ENCODE data around the gene NLRC4.
"Not testable (repeated sequence)": the region's sequence is repeated elsewhere in the genome, so short reads cannot be mapped to it uniquely, and the experiment has no call there.

The NLRC4 gene, protein sequence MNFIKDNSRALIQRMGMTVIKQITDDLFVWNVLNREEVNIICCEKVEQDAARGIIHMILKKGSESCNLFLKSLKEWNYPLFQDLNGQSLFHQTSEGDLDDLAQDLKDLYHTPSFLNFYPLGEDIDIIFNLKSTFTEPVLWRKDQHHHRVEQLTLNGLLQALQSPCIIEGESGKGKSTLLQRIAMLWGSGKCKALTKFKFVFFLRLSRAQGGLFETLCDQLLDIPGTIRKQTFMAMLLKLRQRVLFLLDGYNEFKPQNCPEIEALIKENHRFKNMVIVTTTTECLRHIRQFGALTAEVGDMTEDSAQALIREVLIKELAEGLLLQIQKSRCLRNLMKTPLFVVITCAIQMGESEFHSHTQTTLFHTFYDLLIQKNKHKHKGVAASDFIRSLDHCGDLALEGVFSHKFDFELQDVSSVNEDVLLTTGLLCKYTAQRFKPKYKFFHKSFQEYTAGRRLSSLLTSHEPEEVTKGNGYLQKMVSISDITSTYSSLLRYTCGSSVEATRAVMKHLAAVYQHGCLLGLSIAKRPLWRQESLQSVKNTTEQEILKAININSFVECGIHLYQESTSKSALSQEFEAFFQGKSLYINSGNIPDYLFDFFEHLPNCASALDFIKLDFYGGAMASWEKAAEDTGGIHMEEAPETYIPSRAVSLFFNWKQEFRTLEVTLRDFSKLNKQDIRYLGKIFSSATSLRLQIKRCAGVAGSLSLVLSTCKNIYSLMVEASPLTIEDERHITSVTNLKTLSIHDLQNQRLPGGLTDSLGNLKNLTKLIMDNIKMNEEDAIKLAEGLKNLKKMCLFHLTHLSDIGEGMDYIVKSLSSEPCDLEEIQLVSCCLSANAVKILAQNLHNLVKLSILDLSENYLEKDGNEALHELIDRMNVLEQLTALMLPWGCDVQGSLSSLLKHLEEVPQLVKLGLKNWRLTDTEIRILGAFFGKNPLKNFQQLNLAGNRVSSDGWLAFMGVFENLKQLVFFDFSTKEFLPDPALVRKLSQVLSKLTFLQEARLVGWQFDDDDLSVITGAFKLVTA

DNA sequence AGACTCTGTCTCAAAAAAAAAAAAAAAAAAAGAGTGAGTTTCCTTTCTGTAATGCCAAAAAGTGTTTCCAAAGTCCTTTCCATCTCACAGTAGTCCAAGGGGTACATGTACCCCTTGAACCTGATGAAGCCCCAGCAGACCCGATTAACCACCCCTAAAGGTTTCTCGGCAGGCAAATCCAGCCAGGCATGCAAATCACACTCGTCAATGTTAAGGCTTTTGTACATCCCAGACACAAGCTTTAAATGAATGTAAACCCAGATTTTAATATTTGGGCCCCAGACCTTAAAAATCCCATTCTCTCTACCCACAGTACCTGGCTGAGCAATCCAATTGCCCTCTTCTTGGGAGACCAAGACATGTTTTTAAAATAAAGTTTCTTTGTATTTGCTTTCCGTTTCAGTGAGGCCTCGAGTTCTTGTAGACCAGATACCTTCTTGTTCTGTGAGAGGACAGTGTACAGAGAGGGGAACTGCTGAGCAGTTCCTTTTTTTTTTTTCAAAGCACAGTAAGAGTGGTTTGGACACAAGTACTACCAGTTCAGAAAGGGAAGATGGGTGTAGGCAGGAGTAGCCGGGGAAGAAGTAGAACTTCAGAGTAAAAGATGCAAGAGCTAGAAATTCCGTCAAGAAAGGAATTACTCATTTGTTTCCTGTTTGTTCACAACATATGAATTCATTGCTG is at the start of gene NLRC4:
TSS of gene NLRC4 (minus strand) at position 465 of the 684 bp plus-strand sequence. CDS start 8,111 bp downstream, outside the sequence.
- H3K27me3 Mint-ChIP-seq = no peaks in the 10 kb centered on the region
- ATAC-seq (ENCODE audit: low read depth) = peak; percentile 98
- peaks cover 17% of the 10 kb centered on the region for H3K4me1 Mint-ChIP-seq
- H3K36me3 Mint-ChIP-seq = no peaks in the 10 kb centered on the region
- peak within 1 kb of the TSS; percentile 85 for H3K4me3 Mint-ChIP-seq
- DNase-seq (ENCODE audit: low spot score in 2 of 2) = peak in 1 of 2 donors; percentile 26
- H3K27ac Mint-ChIP-seq = peak within 1 kb of the TSS; percentile 86
- no peaks in the 10 kb centered on the region for H3K9me3 Mint-ChIP-seq

DNA sequence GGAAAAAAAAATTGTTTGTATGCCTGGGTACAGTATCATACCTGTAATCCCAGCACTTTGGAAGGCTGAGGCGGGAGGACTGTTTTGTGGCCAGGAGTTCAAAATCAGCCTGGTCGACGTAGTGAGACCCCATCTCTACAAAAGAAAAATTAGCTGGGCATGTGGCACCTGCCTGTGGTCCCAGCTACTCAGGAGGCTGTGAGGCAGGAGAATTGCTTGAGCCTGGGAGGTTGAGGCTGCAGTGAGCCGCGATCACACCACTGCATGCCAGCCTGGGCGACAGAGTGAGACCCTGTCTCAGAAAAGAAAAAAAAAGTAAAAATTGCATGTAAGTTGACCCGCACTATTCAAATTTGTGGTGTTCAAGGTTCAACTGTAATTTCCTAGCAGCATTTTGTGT is 45.9 kb upstream of the NLRC4 start:
- H3K27ac Mint-ChIP-seq = no peak overlapping the region
- no peaks in the 10 kb centered on the region for H3K9me3 Mint-ChIP-seq
- H3K36me3 Mint-ChIP-seq = peaks cover 6% of the 10 kb centered on the region
- no peaks in the 10 kb centered on the region for H3K27me3 Mint-ChIP-seq
- H3K4me3 Mint-ChIP-seq = no peak overlapping the region
- DNase-seq (ENCODE audit: low spot score in 2 of 2) (no peak), ATAC-seq (ENCODE audit: low read depth) (no peak)
- no peaks in the 10 kb centered on the region for H3K4me1 Mint-ChIP-seq

DNA sequence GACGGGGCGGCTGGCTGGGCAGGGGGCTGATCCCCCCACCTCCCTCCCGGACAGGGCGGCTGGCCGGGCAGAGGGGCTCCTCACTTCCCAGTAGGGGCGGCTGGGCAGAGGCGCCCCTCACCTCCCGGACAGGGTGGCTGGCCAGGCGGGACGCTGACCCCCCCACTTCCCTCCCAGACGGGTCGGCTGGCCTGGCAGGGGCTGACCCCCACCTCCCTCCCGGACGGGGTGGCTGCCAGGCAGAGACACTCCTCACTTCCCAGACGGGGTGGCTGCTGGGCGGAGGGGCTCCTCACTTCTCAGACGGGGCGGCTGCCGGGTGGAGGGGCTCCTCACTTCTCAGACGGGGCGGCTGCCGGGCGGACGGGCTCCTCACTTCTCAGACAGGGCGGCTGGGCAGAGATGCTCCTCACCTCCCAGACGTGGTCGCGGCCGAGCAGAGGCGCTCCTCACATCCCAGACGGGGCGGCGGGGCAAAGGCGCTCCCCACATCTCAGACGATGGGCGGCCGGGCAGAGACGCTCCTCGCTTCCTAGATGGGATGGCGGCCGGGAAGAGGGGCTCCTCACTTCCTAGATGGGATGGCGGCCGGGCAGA is 29.4 kb upstream of the NLRC4 start:
- peaks cover 15% of the 10 kb centered on the region for H3K36me3 Mint-ChIP-seq
- H3K4me1 Mint-ChIP-seq; H3K27ac Mint-ChIP-seq; H3K9me3 Mint-ChIP-seq; ATAC-seq (ENCODE audit: low read depth); DNase-seq (ENCODE audit: low spot score in 2 of 2); H3K4me3 Mint-ChIP-seq; H3K27me3 Mint-ChIP-seq: not testable (repeated sequence)

DNA sequence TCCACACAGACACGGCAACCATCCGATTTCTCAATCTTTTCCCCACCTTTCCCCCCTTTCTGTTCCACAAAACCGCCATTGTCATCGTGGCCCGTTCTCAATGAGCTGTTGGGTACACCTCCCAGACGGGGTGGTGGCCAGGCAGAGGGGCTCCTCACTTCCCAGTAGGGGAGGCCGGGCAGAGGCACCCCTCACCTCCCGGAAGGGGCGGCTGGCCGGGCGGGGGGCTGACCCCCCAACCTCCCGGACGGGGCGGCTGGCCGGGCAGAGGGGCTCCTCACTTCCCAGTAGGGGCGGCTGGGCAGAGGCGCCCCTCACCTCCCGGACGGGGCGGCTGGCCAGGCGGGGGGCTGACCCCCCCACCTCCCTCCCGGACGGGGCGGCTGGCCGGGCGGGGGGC is 28.8 kb upstream of the NLRC4 start:
- DNase-seq (ENCODE audit: low spot score in 2 of 2); ATAC-seq (ENCODE audit: low read depth); H3K27ac Mint-ChIP-seq; H3K4me3 Mint-ChIP-seq; H3K9me3 Mint-ChIP-seq; H3K27me3 Mint-ChIP-seq; H3K4me1 Mint-ChIP-seq: not testable (repeated sequence)
- H3K36me3 Mint-ChIP-seq = peaks cover 15% of the 10 kb centered on the region

DNA sequence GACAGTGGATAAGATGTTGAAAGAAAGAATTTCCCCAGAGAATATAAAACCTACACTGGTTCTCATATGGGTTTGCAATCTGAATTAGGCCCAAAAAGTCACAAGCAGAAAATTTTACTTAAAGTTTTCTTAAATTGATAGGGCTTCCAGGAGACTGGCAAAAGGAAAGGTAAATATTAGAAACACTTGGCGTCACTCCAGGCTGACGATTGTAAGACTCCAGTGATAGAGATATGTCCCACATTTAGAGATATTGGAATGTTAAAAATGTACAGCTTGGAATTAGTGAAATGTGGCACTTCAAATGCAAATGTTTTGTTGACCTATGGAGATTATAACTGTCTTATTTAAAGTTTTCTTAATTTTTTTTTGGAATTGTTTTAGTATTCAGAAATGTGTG is 27.1 kb upstream of the NLRC4 start:
- H3K27ac Mint-ChIP-seq = no peak overlapping the region
- DNase-seq (ENCODE audit: low spot score in 2 of 2) (no peak), ATAC-seq (ENCODE audit: low read depth) (no peak)
- no peaks in the 10 kb centered on the region for H3K9me3 Mint-ChIP-seq
- H3K27me3 Mint-ChIP-seq = no peaks in the 10 kb centered on the region
- peaks cover 14% of the 10 kb centered on the region for H3K36me3 Mint-ChIP-seq
- H3K4me3 Mint-ChIP-seq = no peak overlapping the region
- peaks cover 5% of the 10 kb centered on the region for H3K4me1 Mint-ChIP-seq

DNA sequence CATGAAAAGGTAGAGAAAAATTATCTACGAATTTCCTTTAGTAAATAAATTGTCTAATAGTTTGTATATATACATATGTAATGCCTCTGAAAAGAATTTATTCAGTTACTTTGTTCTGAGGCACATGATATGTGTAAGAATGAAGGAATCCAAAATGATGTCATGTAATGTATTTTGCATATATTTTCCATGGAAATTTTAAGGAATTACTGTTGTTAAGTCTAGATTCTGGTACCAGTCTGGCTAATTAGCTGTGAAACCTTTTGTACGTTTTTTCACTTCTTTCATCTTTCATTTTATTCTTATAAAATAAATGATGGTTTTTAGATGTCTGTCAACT is 25.3 kb upstream of the NLRC4 start:
- peaks cover 12% of the 10 kb centered on the region for H3K36me3 Mint-ChIP-seq

DNA sequence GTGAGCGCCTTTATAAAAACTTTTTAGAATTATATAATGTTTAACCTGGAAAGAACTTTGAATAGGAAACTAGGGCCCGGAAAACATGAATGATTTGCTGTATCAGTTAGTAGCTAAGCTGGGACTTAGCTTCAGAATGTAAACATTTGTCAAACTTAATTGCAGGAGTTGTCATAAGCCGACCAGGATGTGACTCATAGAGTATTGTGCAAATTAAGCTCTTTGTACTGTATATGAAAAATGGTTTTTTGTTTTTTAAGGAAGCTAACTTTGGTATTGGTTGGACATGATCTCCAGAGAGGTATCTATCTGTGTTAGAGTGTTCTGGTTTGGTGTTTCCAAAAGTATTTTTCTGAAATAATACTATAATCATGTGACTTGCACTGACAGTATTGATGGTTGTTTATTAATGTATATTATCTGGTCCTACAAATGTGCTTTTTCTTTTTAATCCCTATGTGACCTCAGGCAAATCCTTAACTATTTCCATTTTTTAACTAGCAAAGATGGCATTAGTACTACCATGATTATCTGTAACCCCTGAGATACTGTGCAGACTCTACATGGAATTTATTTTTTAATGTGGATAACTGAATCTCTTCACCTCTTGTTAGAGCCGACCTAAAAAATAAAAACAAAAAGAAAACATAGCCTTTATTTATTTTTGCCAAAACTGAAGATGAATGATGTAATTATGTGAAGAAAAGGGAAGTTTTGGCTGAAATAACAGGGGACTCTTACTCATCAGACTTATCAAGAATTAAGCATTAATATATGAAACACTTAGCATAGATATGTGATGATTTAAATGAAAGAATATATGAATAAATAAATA is 24.7 kb upstream of the NLRC4 start:
- H3K9me3 Mint-ChIP-seq = no peaks in the 10 kb centered on the region
- DNase-seq (ENCODE audit: low spot score in 2 of 2) = no peak
- peak overlapping the region; percentile 75 for H3K27ac Mint-ChIP-seq
- H3K27me3 Mint-ChIP-seq = no peaks in the 10 kb centered on the region
- H3K4me1 Mint-ChIP-seq = peaks cover 14% of the 10 kb centered on the region
- H3K4me3 Mint-ChIP-seq = no peak overlapping the region
- H3K36me3 Mint-ChIP-seq = peaks cover 16% of the 10 kb centered on the region
- ATAC-seq (ENCODE audit: low read depth) = no peak

More for the DNA sequence above, 25.3 kb upstream of the NLRC4 start:
- no peaks in the 10 kb centered on the region for H3K9me3 Mint-ChIP-seq
- peak overlapping the region; percentile 75 for H3K27ac Mint-ChIP-seq
- H3K4me1 Mint-ChIP-seq = peaks cover 9% of the 10 kb centered on the region
- H3K4me3 Mint-ChIP-seq = no peak overlapping the region
- H3K27me3 Mint-ChIP-seq = no peaks in the 10 kb centered on the region
- ATAC-seq (ENCODE audit: low read depth) (no peak), DNase-seq (ENCODE audit: low spot score in 2 of 2) (no peak)

DNA sequence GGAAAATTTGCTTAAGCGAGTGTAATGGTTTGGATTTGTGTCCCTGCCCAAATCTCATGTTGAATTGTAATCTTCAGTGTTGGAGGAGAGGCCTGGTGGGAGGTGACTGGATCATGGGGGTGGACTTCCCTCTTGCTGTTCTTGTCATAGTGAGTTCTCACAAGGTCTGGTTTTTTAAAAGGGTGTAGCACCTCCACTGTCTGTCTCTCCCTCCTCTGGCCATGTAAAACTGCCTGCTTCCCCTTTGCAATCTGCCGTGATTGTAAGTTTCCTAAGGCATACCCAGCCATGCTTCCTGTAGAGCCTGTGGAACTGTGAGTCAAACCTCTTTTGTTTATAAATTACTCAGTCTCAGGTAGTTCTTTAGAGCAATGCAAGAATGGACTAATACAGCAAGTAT is 19.6 kb upstream of the NLRC4 start:
- DNase-seq (ENCODE audit: low spot score in 2 of 2) (no peak), ATAC-seq (ENCODE audit: low read depth) (no peak)
- Mint-ChIP-seq H3K9me3 (no peaks in the 10 kb centered on the region), H3K27me3 (no peaks in the 10 kb centered on the region), H3K4me3 (no peak overlapping the region), H3K36me3 (peaks cover 25% of the 10 kb centered on the region), H3K4me1 (peaks cover 25% of the 10 kb centered on the region), H3K27ac (peak overlapping the region; percentile 48)

DNA sequence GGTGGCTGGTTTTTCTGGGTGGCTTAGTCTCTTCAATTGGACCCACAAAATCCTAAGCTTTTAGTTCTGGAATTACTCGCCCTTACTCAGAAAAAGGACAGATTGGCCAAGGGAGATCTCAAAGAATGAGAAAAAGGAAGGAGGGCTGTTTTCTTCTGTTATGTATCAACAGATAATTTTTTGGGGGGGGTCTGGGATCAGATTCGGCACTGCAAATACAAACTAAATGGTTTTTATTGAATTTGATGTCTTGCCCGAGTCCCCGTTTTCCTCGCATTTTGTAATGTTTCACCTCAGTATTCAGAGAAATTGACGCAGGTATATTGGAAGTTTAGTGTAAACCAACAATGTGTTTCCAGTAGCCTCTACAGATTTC is 13.8 kb upstream of the NLRC4 start:
- H3K36me3 Mint-ChIP-seq = peaks cover 8% of the 10 kb centered on the region
- DNase-seq (ENCODE audit: low spot score in 2 of 2) (no peak), ATAC-seq (ENCODE audit: low read depth) (no peak)
- peak overlapping the region; percentile 99 for H3K27ac Mint-ChIP-seq
- H3K9me3 Mint-ChIP-seq = no peaks in the 10 kb centered on the region
- H3K4me1 Mint-ChIP-seq = peaks cover 8% of the 10 kb centered on the region
- H3K4me3 Mint-ChIP-seq = peak overlapping the region; percentile 92
- H3K27me3 Mint-ChIP-seq = no peaks in the 10 kb centered on the region

DNA sequence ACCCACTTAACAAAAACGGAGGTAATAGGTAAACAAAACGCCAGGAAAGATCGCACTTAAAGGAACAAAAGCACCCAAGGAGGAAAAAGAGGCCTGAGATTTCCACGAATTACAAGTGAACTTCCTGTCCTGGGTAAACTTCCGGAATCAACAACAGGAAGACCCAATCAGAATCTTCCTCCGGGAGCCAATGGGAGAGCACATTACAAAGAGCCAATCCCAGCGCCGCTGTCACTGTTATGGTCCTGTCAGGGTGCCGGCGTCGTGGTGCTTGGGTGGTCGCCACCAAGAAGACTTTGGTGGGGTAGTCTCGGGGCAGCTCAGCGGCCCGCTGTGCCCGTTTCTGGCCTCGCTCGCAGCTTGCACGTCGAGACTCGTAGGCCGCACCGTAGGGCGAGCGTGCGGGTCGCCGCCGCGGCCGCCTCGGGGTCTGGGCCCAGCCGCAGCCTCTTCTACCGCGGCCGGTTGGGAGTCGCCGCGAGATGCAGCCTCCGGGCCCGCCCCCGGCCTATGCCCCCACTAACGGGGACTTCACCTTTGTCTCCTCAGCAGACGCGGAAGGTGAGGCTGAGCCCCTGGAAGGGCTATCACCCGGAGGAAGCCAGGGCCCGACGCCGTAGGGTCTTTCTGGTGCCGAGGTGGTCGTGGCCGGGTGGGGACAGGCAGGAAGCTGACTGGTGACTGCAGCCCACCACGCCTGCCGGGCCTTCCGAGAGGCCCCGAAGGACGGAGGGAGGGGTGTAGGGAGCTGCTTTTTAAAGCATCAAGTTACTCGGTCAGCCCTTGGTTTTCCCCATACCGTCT is 13.2 kb upstream of the NLRC4 start, which contains the start of gene YIPF4:
TSS of gene YIPF4 (plus strand) at position 231 of the 804 bp plus-strand sequence. CDS start at position 483, 252 bp downstream.
- peaks cover 4% of the 10 kb centered on the region for H3K4me1 Mint-ChIP-seq

DNA sequence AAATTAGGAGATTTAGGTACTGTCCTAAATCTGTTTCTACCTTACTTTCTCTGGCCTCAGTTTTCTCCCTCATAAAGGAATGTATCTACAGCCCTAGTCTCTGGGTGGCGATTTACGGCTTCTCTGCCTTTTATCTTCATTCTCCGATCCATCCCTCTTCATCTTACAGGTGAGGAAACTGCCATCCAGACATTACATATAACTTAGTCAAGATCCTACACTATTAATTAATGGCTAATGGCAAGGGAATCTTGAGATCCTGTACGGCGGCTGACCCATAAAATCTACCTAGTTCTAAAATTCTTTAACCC is 12.6 kb upstream of the NLRC4 start:
- no peaks in the 10 kb centered on the region for H3K27me3 Mint-ChIP-seq
- ATAC-seq (ENCODE audit: low read depth) (no peak), DNase-seq (ENCODE audit: low spot score in 2 of 2) (no peak)
- no peaks in the 10 kb centered on the region for H3K9me3 Mint-ChIP-seq
- peaks cover 4% of the 10 kb centered on the region for H3K4me1 Mint-ChIP-seq
- peaks cover 4% of the 10 kb centered on the region for H3K36me3 Mint-ChIP-seq
- H3K27ac Mint-ChIP-seq = peak overlapping the region; percentile 99
- peak overlapping the region; percentile 92 for H3K4me3 Mint-ChIP-seq

More for the DNA sequence above, 13.2 kb upstream of the NLRC4 start, which contains the start of gene YIPF4:
- Mint-ChIP-seq H3K27me3 (no peaks in the 10 kb centered on the region), H3K27ac (peak within 1 kb of the TSS; percentile 99), H3K36me3 (peaks cover 4% of the 10 kb centered on the region), H3K4me3 (peak within 1 kb of the TSS; percentile 92), H3K9me3 (no peaks in the 10 kb centered on the region)
- ATAC-seq (ENCODE audit: low read depth) (peak; percentile 95), DNase-seq (ENCODE audit: low spot score in 2 of 2) (peak; percentile 94 to 99)

DNA sequence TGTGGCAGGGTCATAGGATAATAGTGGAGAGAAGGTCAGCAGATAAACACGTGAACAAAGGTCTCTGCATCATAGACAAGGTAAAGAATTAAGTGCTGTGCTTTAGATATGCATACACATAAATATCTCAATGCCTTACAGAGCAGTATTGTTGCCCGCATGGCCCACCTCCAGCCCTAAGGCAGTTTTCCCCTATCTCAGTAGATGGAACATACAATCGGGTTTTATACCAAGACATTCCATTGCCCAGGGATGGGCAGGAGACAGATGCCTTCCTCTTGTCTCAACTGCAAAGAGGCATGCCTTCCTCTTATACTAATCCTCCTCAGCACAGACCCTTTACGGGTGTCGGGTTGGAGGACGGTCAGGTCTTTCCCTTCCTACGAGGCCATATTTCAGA is 11.1 kb upstream of the NLRC4 start:
- ATAC-seq (ENCODE audit: low read depth); H3K4me3 Mint-ChIP-seq; DNase-seq (ENCODE audit: low spot score in 2 of 2); H3K4me1 Mint-ChIP-seq; H3K9me3 Mint-ChIP-seq; H3K36me3 Mint-ChIP-seq; H3K27ac Mint-ChIP-seq; H3K27me3 Mint-ChIP-seq: not testable (repeated sequence)

Data from memory B cell (primary cell).